SK-N-SH treated with all-trans-retinoic acid at 6 μM for 48 hours (cell line): ENCODE measurements around the gene RRP15.

Source experiments
- CSDC2 ChIP-seq: fragments of 250-450 bp; sonication (Bioruptor Pico); IDR thresholded peaks from 2 replicates; pipeline ENCODE4 v1.5.0; 2020; ENCODE audit warnings: mild to moderate bottlenecking, moderate library complexity
- ZNF8 ChIP-seq: fragments of 450-650 bp; formaldehyde crosslinking; IDR thresholded peaks from 2 replicates; pipeline ENCODE4 v1.5.0; 2020; ENCODE audit warnings: mild to moderate bottlenecking, moderate library complexity
- TF ChIP-seq, protein P1 (sequence below): fragments of 250-450 bp; sonication (Bioruptor Pico); IDR thresholded peaks from 2 replicates; pipeline ENCODE4 v1.8.0; 2020; ENCODE audit warnings: mild to moderate bottlenecking, moderate library complexity, borderline replicate concordance
- TF ChIP-seq, protein P2 (sequence below): fragments of 250-450 bp; sonication (Bioruptor Pico); IDR thresholded peaks from 2 replicates; pipeline ENCODE4 v1.5.1; 2021; ENCODE audit warnings: mild to moderate bottlenecking, moderate library complexity

DNA sequence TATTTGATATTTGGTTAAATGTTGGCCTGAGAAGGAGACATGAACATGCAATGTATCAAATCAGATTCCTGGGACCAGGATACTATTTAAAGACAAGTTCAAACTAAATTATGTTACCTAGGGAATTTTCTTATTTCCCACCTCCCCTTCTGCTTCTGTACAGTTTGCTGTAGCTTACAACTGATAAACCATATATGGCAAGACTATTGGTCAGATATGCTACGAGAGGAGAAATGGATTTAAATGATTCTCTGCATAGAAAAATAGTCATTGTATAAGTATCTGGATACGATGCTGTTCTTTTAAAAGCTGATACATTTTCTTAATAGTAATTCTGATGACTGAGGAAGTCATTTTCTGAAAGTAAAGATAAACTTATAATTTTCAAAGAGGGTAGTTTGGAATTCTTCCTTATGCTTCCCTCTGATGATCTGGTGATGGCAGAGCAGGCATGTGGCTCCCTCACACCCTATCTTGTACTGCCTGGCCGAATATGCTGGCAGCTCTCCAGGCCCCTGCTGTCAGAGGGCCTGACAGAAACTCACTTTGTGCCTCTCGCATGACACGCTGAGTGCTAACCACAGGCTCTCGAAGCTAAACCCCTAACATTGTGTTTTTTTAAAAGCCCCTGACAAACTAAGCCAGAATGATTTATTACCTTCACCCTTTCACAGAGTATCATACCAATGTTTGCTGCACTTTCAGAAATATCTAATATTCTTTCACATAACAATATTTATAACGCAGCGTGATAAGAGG is 19.4 kb downstream of the RRP15 start:
- TF ChIP-seq, protein P1, sequence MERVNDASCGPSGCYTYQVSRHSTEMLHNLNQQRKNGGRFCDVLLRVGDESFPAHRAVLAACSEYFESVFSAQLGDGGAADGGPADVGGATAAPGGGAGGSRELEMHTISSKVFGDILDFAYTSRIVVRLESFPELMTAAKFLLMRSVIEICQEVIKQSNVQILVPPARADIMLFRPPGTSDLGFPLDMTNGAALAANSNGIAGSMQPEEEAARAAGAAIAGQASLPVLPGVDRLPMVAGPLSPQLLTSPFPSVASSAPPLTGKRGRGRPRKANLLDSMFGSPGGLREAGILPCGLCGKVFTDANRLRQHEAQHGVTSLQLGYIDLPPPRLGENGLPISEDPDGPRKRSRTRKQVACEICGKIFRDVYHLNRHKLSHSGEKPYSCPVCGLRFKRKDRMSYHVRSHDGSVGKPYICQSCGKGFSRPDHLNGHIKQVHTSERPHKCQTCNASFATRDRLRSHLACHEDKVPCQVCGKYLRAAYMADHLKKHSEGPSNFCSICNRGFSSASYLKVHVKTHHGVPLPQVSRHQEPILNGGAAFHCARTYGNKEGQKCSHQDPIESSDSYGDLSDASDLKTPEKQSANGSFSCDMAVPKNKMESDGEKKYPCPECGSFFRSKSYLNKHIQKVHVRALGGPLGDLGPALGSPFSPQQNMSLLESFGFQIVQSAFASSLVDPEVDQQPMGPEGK: no peak
- no peak for TF ChIP-seq ZNF8 (CRISPR knock-in tag)
- TF ChIP-seq, protein P2, sequence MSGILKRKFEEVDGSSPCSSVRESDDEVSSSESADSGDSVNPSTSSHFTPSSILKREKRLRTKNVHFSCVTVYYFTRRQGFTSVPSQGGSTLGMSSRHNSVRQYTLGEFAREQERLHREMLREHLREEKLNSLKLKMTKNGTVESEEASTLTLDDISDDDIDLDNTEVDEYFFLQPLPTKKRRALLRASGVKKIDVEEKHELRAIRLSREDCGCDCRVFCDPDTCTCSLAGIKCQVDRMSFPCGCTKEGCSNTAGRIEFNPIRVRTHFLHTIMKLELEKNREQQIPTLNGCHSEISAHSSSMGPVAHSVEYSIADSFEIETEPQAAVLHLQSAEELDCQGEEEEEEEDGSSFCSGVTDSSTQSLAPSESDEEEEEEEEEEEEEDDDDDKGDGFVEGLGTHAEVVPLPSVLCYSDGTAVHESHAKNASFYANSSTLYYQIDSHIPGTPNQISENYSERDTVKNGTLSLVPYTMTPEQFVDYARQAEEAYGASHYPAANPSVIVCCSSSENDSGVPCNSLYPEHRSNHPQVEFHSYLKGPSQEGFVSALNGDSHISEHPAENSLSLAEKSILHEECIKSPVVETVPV (CRISPR knock-in tag): no peak
- TF ChIP-seq CSDC2 (CRISPR knock-in tag): no peak
